ENCODE results near the gene POLR2J. TPM values are rescaled to one million over a fixed set of nuclear protein-coding genes. Genes with fewer than 3 reads are reported as not detected.
"Not testable (repeated sequence)": the region's sequence is repeated elsewhere in the genome, so short reads cannot be mapped to it uniquely, and the experiment has no call there.

The POLR2J gene
- 10 to 100 TPM; 25.7 to 67.9 (median 51.6) TPM for total RNA-seq

DNA sequence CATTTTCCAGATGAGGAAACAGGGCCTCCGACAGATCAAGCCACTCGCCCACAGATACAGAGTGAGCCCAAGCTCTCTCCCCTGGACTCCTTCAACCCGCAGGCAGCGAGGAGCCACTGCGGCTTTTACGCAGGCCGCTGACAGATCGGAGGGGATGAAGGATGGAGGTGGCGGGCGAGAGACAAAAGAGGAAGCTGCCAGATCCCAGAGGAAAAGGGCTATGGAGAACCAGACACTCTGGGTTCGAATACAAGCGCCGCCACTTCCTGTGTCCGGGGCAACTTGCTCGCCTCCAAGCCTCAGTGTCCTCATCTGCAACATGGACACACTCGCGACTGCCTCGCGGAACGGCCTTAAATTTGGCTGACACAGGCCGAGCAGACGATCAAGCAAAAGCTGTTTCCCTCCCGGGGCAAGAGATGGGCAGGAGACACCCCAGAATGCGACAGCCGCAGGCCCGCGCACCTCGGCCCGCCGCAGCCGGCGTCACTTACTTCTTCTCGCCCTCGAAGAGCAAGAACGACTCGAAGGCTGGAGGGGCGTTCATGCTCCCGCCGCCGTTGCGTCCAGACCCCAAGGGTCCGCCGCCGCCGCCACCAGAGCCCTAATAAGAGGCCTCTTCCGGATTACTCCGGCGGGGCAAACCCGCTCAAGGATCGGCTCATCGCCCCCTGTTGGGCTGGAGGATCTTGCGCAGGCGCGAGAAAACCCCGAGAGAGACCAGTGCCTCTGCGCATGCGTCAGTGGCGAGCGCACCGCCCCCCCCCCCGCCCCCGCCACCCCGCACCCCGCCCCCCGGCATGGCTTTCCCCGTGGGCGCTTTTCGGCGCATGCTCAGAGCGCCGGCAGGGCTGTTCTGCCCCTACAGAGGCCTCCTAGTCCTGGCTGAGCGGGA is at the start of gene POLR2J:
POLR2J (minus strand) TSS at position 609 of the 895 bp plus-strand sequence; CDS start at position 547, 62 bp downstream.
- DNase-seq (peak; percentile 71 to 78), ATAC-seq (peak; percentile 76 to 88)
- intact Hi-C loops (cut with DNase I; ENCODE audit: low total_unique reads); H3K27me3 ChIP-seq; H3K36me3 ChIP-seq; H3K4me1 ChIP-seq; H3K9me3 ChIP-seq; in situ Hi-C loops (cut with MboI; ENCODE audit: low sequenced_read_pairs in 4 of 4): not testable (repeated sequence)
- Histone ChIP-seq H3K4me3 (peak within 1 kb of the TSS in 3 of 4 donors; percentile 60 to 69 (median 68)), H3K27ac (peak within 1 kb of the TSS; percentile 71 to 78 (median 74))
- TF ChIP-seq, protein P1, sequence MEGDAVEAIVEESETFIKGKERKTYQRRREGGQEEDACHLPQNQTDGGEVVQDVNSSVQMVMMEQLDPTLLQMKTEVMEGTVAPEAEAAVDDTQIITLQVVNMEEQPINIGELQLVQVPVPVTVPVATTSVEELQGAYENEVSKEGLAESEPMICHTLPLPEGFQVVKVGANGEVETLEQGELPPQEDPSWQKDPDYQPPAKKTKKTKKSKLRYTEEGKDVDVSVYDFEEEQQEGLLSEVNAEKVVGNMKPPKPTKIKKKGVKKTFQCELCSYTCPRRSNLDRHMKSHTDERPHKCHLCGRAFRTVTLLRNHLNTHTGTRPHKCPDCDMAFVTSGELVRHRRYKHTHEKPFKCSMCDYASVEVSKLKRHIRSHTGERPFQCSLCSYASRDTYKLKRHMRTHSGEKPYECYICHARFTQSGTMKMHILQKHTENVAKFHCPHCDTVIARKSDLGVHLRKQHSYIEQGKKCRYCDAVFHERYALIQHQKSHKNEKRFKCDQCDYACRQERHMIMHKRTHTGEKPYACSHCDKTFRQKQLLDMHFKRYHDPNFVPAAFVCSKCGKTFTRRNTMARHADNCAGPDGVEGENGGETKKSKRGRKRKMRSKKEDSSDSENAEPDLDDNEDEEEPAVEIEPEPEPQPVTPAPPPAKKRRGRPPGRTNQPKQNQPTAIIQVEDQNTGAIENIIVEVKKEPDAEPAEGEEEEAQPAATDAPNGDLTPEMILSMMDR (IDR thresholded peaks at IDR 0.05 in 4 of 5, conservative IDR thresholded peaks at IDR 0.05 in 1 of 5): peak in 4 of 5 experiments; percentile 47 to 62 (median 51)
- TF ChIP-seq POLR2A (IDR thresholded peaks at IDR 0.05): peak; percentile 34 to 41

DNA sequence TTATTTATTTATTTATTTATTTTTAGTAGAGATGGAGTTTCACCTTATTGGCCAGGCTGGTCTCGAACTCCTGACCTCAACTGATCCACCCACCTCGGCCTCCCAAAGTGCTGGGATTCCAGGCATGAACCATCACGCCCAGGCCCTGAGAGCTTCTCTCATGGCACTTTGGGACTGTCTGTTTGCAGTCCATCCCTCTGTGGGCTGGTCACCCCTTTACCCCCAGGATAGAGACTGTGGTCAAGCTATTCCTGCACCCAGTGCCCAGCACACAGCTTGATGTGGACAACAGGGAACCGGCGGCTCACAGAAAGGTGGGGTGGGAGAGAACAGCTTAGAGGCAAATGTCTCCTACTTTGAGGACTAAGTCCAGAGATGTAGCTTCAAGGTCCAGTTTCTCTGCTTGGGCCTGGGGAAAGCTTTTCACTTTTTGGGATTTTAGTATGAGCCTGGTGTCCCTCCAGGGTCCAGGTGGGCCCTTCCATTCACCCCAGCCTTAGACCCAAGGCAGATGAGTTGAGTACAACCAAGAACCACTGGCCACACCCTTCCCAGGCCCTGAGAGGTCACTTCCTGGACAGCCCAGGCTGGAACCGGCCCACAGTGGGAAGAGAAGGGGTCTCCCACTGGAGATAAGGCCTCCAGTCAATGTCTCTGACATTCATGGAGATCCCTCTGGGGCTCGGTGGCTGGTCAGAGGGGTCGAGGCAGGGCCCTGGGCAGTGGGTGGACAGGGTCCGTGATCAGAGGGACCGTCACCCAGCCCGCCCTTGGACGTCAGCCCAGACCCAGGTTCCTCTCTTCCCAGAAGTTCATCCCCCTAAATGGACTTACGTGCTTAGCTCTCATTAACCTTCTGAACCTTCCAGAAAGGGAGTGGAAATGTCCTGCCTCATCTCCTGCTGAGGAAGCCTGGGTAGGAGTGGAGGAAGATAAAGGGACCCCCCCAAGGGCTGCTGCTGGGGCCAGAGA is 49.4 kb upstream of the POLR2J start:
- not testable (repeated sequence) for DNase-seq

DNA sequence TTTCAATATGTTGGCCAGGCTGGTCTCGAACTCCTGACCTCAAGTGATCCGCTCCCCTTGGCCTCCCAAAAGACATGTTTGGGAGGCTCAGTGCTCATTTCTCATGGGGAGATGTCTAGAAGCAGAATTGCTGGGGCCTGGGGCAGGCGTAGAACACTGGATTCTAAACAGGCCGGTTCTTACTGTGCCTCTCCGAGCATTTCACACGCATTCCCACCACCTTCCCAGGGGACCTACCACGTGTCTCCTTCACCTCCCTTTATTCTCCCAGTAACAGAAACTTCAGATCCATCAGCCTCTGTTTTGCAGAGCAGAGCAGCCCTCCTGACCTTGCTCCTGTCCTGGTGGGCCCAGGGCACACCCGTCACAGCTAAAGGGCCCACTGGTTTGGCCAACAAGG is 48.5 kb upstream of the POLR2J start:
- H3K27ac ChIP-seq; H3K4me1 ChIP-seq; in situ Hi-C loops (cut with MboI; ENCODE audit: low sequenced_read_pairs in 4 of 4); ATAC-seq; DNase-seq; intact Hi-C loops (cut with DNase I; ENCODE audit: low total_unique reads); H3K9me3 ChIP-seq; H3K36me3 ChIP-seq; H3K4me3 ChIP-seq; H3K27me3 ChIP-seq: not testable (repeated sequence)

More for the DNA sequence above, 49.4 kb upstream of the POLR2J start:
- intact Hi-C loops (cut with DNase I; ENCODE audit: low total_unique reads); H3K27ac ChIP-seq; H3K4me3 ChIP-seq; H3K36me3 ChIP-seq; H3K27me3 ChIP-seq; H3K4me1 ChIP-seq; ATAC-seq; in situ Hi-C loops (cut with MboI; ENCODE audit: low sequenced_read_pairs in 4 of 4); H3K9me3 ChIP-seq: not testable (repeated sequence)

DNA sequence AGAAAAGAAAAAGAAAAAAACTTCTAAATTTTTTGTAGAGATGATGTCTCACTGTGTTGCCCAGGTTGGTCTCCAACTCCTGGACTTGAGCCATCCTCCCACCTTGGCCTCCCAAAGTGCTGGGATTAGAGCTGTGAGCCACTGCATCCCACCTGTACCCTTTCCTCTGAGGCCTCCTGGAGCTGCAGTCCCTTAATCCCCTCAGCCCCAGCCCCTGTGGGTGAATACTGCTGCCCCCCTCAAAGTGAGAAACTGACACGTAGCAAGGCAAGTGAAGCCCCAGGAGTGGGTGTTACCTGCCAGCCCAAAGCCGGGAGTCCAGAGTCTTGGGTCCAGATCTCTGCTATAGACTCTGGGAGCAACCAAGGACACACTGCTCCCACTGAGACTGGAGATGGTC is 46.1 kb upstream of the POLR2J start:
- H3K27me3 ChIP-seq; H3K9me3 ChIP-seq; ATAC-seq; intact Hi-C loops (cut with DNase I; ENCODE audit: low total_unique reads); DNase-seq; H3K4me3 ChIP-seq; H3K4me1 ChIP-seq; in situ Hi-C loops (cut with MboI; ENCODE audit: low sequenced_read_pairs in 4 of 4); H3K27ac ChIP-seq; H3K36me3 ChIP-seq: not testable (repeated sequence)

DNA sequence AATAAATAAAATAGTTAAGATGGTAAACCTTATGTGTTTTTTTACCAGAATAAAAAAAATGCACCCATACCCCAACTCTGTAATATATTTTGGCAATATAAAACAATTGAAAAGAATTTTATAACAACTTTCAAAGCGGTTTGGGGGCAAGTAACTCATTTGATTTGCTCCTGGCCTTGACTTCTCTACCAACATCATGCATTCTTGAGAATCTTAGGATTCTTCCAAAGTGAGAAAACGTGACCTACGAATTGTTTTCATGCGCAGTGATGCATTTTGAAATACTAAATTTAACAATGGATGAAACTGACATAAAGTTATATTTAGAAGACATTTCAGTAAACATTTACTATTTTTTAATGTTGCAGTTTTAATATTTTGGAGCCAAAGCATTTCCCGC is 42.1 kb upstream of the POLR2J start:
- in situ Hi-C loops (cut with MboI; ENCODE audit: low sequenced_read_pairs in 4 of 4); intact Hi-C loops (cut with DNase I; ENCODE audit: low total_unique reads): not testable (repeated sequence)

DNA sequence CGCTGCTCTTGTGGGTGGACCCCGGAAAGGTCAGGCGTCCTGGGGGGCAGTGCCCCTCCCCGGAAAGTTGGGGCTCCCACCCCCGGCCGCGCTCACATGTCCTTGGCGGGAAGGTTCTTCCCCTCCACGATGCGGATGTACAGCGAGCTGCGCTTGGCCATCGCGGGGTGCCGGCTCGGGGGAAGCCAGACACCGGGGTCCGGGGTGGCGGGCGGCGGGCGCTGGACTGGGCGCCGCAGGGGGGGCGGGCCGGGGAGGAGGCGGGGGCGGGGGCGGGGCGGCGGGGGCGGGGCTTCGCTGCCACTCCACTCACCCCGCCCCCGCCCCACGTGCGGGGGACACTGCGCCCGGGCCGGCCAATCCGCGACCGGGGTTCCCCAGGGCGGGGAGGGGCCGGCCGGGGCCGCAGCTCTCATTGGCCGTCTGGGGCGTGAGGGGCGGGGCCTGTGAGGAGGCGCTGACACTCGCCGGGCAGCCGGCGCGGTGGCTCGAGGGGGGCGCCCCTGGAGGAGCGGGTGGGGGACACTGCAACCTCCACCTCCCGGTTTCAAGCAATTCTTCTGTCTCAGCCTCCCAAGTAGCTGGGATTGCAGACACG is 38.9 kb upstream of the POLR2J start, which contains the start of gene RASA4B:
RASA4B (minus strand) TSS at position 228 of the 598 bp plus-strand sequence; CDS start at position 161, 67 bp downstream.
- DNase-seq; intact Hi-C loops (cut with DNase I; ENCODE audit: low total_unique reads); H3K9me3 ChIP-seq; in situ Hi-C loops (cut with MboI; ENCODE audit: low sequenced_read_pairs in 4 of 4); H3K27me3 ChIP-seq; H3K4me1 ChIP-seq; H3K36me3 ChIP-seq: not testable (repeated sequence)
- peak within 1 kb of the TSS in 3 of 4 donors; percentile 36 to 73 (median 58) for H3K27ac ChIP-seq
- peak within 1 kb of the TSS in 2 of 4 donors; percentile 31 to 47 for H3K4me3 ChIP-seq
- ATAC-seq: peak; percentile 9 to 21

More for the DNA sequence above, 42.1 kb upstream of the POLR2J start:
- DNase-seq, H3K4me3 ChIP-seq, H3K36me3 ChIP-seq, H3K4me1 ChIP-seq, H3K9me3 ChIP-seq, H3K27me3 ChIP-seq, H3K27ac ChIP-seq, ATAC-seq: not testable (repeated sequence)

DNA sequence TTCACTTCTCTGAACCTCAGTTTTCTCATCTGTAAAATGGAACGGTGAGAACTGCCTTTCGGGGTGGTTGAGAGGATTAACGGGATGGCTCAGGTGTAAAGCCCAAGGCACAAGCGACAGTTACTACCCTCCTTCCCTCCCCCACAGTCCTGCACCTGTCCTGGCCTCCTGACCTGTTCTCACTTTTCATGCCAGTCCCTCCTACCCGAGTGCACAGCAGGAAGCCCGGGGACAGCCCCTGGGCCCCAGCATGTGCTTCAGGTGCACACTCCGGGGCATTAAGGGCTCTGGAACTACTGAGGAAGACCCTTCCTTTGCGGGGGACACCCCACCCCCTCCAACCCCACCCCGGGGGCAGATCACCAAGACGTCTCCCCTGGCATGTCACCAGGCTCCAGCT is 38.2 kb upstream of the POLR2J start:
- intact Hi-C loops (cut with DNase I; ENCODE audit: low total_unique reads); H3K9me3 ChIP-seq; H3K4me3 ChIP-seq; H3K4me1 ChIP-seq; H3K27ac ChIP-seq; H3K36me3 ChIP-seq; H3K27me3 ChIP-seq; DNase-seq; in situ Hi-C loops (cut with MboI; ENCODE audit: low sequenced_read_pairs in 4 of 4): not testable (repeated sequence)
- peak; percentile 28 to 38 for ATAC-seq

DNA sequence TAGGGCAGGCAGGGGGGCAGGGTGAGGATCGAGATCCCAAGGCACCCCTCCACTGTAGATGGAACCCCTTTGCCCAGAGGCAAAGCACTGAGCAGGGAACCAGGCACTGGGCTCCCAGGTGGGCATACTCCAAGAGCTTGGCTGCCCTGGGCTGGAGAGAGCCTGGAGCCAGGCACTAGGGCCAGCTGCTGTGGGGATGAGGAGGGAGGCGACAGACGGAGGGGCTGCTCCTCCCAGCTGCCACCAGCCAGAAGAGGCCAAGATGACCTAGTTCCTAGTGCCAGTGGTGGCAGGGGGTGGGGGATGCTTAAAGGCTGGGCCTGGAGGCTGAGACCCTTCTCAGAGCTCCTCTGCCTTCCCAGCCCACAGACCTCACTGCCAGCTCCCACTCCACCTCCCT is 37.2 kb upstream of the POLR2J start:
- H3K36me3 ChIP-seq; intact Hi-C loops (cut with DNase I; ENCODE audit: low total_unique reads); H3K4me1 ChIP-seq; H3K27ac ChIP-seq; H3K9me3 ChIP-seq; in situ Hi-C loops (cut with MboI; ENCODE audit: low sequenced_read_pairs in 4 of 4); DNase-seq; H3K27me3 ChIP-seq; H3K4me3 ChIP-seq: not testable (repeated sequence)
- peak; percentile 4 to 17 for ATAC-seq

DNA sequence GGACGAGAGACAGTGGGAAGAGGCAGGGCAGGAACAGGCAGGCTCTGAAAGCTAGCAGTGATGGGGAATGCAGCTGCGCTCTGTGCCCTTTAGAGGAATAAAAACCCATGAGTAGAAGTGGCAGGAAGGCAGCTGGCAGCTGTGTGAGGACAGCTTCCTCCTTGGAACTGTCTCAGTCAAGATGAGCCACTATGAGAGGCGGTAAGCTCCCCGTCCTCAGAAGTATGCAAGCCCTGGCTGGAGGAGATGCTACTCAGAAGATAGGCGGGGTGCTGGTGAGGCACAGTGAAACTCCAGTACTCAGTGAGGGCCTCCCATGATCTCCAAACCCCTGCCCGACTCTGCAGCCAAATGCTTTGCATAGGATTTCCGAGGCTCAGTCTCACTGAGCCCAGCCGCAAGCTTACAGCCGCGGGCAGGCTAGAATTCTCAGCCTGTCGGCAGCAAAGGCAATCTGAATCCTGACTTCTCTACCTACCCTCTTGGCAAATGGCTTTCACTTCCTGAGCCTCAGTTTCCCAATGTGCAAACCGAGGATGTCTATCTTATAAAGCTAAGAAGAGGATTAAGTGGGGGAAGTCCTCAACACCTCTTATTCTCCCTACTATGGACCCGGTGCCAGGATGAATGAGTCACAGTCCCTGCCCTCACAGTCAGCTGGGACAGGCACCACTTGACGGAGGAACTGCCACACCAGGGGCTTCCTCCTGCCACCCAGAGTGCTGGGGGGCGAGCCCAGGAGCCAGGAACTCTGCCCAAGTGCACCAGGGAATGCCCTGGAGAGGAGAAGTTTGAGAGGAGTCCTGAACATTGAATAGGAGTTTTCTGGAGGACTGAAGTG is 36.4 kb upstream of the POLR2J start:
- H3K27me3 ChIP-seq; intact Hi-C loops (cut with DNase I; ENCODE audit: low total_unique reads); in situ Hi-C loops (cut with MboI; ENCODE audit: low sequenced_read_pairs in 4 of 4); H3K9me3 ChIP-seq; H3K36me3 ChIP-seq; H3K4me3 ChIP-seq; H3K4me1 ChIP-seq: not testable (repeated sequence)
- peak overlapping the region; percentile 77 to 85 (median 78) for H3K27ac ChIP-seq
- peak; percentile 43 to 51 for ATAC-seq
- peak; percentile 5 to 52 for DNase-seq

Data from gastrocnemius medialis (tissue), 4 donors.